ENCODE results near the gene CAMSAP2.

CAMSAP2 gene

DNA sequence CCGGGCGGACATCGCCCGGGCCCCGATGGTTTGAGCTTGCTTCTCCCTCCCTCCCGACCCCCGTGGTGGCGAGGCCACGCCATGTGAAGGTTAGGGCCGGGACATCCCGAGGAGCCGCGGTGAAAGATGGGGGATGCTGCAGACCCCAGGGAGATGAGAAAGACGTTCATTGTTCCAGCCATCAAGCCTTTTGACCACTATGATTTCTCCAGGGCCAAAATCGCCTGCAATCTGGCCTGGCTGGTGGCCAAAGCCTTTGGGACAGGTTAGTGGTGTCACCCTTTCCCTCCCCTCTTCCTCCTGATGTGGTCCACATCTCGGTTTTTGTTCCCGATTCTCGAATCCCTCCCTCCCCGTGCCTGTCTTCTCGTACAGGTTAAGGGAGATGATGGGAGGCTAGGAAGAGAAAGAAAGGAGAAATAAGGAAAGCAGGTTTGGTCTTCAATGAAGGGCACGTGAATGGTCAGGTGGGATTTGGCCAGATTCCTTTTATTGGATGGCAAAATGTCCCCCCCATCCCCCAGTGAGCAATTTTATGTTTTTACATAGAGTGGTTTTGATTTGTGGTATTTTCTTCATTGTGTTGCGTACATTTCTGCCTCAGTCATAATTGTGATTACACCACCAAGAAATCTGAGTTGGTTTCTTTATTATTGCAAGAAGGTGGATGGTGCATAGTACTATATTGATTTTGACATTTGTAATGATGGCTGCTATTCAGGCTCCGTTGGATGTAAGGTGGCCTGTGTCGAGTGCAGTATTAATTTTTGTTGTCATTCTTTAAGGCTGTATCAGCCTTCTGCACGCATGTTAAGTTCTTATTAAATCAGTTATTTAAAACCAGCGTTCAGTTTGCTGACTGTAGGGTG lies 1.2 kb downstream of the CAMSAP2 start:
- Histone ChIP-seq H3K27me3 (ENCODE audit: insufficient read depth, low read length) (no peaks in the 10 kb centered on the region), H4K20me1 (ENCODE audit: insufficient read depth, low read length) (no peaks in the 10 kb centered on the region), H2AFZ (ENCODE audit: low read length) (no peak overlapping the region), H3K27ac (ENCODE audit: low read depth, low read length, poor library complexity, severe bottlenecking) (no peak overlapping the region), H3K36me3 (ENCODE audit: insufficient read depth, low read length) (no peaks in the 10 kb centered on the region), H3K4me1 (ENCODE audit: insufficient read depth, low read length, severe bottlenecking) (peaks cover 13% of the 10 kb centered on the region), H3K79me2 (ENCODE audit: insufficient read depth, low read length) (no peaks in the 10 kb centered on the region), H3K9ac (ENCODE audit: low read length) (no peak overlapping the region; the same call in 1 of the 2 replicates), H3K4me3 (ENCODE audit: low read depth, low read length, poor library complexity, severe bottlenecking) (peak overlapping the region; percentile 76), H3K4me2 (ENCODE audit: low read length) (peak overlapping the region; percentile 70), H3F3A (ENCODE audit: insufficient read depth, low read length) (no peaks in the 10 kb centered on the region), H3K9me2 (ENCODE audit: low read depth, low read length) (no peaks in the 10 kb centered on the region), H3K9me3 (ENCODE audit: low read length) (no peaks in the 10 kb centered on the region)
- TF ChIP-seq CTCF (IDR thresholded peaks at IDR 0.05; ENCODE audit: low read length), result no peak
- no peak for TF ChIP-seq EZH2 (IDR thresholded peaks at IDR 0.05; ENCODE audit: borderline replicate concordance, low read length)

DNA sequence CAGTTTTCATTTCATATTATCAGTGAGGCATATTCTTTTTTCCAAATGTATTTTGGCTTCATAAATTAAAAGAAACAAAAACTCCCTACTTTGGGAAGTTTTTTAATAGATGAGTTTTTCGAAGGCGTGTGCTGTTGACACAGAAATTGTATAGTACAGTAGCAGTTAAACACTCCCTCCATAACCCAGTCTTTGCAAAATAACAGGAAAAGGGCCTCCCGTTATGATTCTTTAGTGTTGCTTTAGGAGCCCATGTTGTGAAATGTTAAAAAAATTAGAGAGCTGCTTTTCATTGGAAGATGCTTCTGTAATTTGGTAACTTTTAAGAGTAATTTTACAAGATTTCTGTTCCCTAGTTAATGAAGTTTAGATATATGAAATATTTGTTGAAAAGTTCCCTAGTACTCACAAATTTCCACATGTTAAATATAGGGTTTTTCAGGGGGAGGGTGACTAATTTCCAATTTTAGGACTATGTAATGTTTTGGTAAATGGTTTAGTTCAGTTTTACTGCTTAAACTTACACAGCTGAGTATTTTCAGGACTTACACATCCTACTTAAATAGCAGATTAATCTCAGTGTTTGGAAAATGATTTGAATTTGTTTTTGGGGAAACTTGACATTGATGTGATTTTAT lies 2.0 kb downstream of the CAMSAP2 start:
- Histone ChIP-seq H3K79me2 (ENCODE audit: insufficient read depth, low read length) (no peaks in the 10 kb centered on the region), H3K9me2 (ENCODE audit: low read depth, low read length) (no peaks in the 10 kb centered on the region), H3F3A (ENCODE audit: insufficient read depth, low read length) (no peaks in the 10 kb centered on the region), H3K9ac (ENCODE audit: low read length) (no peak overlapping the region), H4K20me1 (ENCODE audit: insufficient read depth, low read length) (no peaks in the 10 kb centered on the region), H3K36me3 (ENCODE audit: insufficient read depth, low read length) (no peaks in the 10 kb centered on the region), H3K4me3 (ENCODE audit: low read depth, low read length, poor library complexity, severe bottlenecking) (no peak overlapping the region), H3K27ac (ENCODE audit: low read depth, low read length, poor library complexity, severe bottlenecking) (no peak overlapping the region), H3K9me3 (ENCODE audit: low read length) (no peaks in the 10 kb centered on the region), H3K4me2 (ENCODE audit: low read length) (peak overlapping the region; percentile 70; the same call in 1 of the 2 replicates), H3K27me3 (ENCODE audit: insufficient read depth, low read length) (no peaks in the 10 kb centered on the region), H3K4me1 (ENCODE audit: insufficient read depth, low read length, severe bottlenecking) (peaks cover 13% of the 10 kb centered on the region), H2AFZ (ENCODE audit: low read length) (no peak overlapping the region)
- no peak for TF ChIP-seq EZH2 (IDR thresholded peaks at IDR 0.05; ENCODE audit: borderline replicate concordance, low read length)
- no peak for TF ChIP-seq CTCF (IDR thresholded peaks at IDR 0.05; ENCODE audit: low read length)

DNA sequence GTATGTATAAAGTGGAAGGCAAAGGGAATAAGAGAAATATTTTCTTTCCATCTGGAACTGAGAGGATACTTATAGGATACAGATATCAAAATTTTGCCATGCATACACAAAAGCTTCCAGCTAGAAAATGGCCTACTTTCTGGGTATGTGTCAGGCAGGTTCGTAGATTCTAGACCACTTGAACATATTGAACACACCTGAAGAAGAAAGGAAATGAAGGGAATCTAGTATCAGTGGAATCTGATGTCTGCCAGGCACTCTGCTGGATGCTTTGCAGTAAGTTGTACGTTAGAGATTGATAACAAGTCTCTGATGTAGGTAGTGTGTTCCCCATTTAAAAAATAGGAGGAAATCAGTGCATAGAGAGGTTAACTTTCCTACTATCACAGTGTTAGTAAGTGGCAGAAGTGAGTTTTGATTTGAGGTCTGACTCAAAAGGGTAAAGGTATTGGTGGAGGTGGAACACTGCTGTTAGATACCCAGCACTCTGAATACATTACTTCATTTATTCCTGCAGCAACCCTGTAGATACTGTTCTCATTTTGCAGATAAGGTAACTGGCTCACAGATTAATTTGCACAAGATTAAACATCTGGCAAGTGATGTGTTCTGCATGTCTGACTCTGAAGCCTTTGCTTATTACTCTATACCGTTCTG lies 3.0 kb downstream of the CAMSAP2 start:
- no peak overlapping the region for H3K4me3 ChIP-seq (ENCODE audit: low read depth, low read length, poor library complexity, severe bottlenecking)
- peaks cover 13% of the 10 kb centered on the region for H3K4me1 ChIP-seq (ENCODE audit: insufficient read depth, low read length, severe bottlenecking)
- H3K79me2 ChIP-seq (ENCODE audit: insufficient read depth, low read length), result no peaks in the 10 kb centered on the region
- H3K9ac ChIP-seq (ENCODE audit: low read length), result no peak overlapping the region
- H3K9me2 ChIP-seq (ENCODE audit: low read depth, low read length), result no peaks in the 10 kb centered on the region
- H3K36me3 ChIP-seq (ENCODE audit: insufficient read depth, low read length), result no peaks in the 10 kb centered on the region
- H4K20me1 ChIP-seq (ENCODE audit: insufficient read depth, low read length), result no peaks in the 10 kb centered on the region
- TF ChIP-seq EZH2 (IDR thresholded peaks at IDR 0.05; ENCODE audit: borderline replicate concordance, low read length), result no peak
- TF ChIP-seq CTCF (IDR thresholded peaks at IDR 0.05; ENCODE audit: low read length), result no peak
- H3K27me3 ChIP-seq (ENCODE audit: insufficient read depth, low read length), result no peaks in the 10 kb centered on the region
- no peak overlapping the region for H3K27ac ChIP-seq (ENCODE audit: low read depth, low read length, poor library complexity, severe bottlenecking)
- H2AFZ ChIP-seq (ENCODE audit: low read length), result no peak overlapping the region
- H3F3A ChIP-seq (ENCODE audit: insufficient read depth, low read length), result no peaks in the 10 kb centered on the region
- no peak overlapping the region for H3K4me2 ChIP-seq (ENCODE audit: low read length)
- H3K9me3 ChIP-seq (ENCODE audit: low read length), result no peaks in the 10 kb centered on the region
